Cardiac muscle cell (in vitro differentiated cells and primary cell): Measurements from ENCODE around the gene PHTF1. TPM values are rescaled to one million over a fixed set of nuclear protein-coding genes. Genes with fewer than 3 reads are reported as not detected.

Experiments used
- DNase-seq, 2 donors: peaks; one replicate each; pipeline versions ENCODE4 v3.0.0 to v3.0.0-alpha.2; 2010 to 2017; ENCODE audit warnings: low read depth in 1 of 2, low spot score in 1 of 2
- H3K27ac ChIP-seq: fragments of 200-600 bp; sonication (generic); 2 replicates; pipeline ENCODE4 v1.5.1; 2016
- H3K27me3 ChIP-seq: fragments of 200-600 bp; sonication (generic); 2 replicates; pipeline ENCODE4 v1.6.0; 2016; ENCODE audit warnings: control low read depth
- H3K36me3 ChIP-seq: fragments of 200-600 bp; sonication (generic); 2 replicates; pipeline ENCODE4 v1.5.1; 2016; ENCODE audit warnings: control low read depth
- H3K4me1 ChIP-seq: fragments of 200-600 bp; sonication (generic); 2 replicates; pipeline ENCODE4 v1.8.1; 2017; ENCODE audit warnings: low read depth, mild to moderate bottlenecking, mixed run types
- H3K4me3 ChIP-seq: fragments of 200-600 bp; sonication (generic); 2 replicates; pipeline ENCODE4 v1.5.1; 2016; ENCODE audit warnings: mild to moderate bottlenecking
- H3K9me3 ChIP-seq: fragments of 200-600 bp; sonication (generic); 2 replicates; pipeline ENCODE4 v1.5.1; 2017; ENCODE audit warnings: low read depth, mild to moderate bottlenecking, control low read depth
- polyA plus RNA-seq: library from polyadenylated mRNA; unstranded; fragments of >200 nt; fragmentation: Nextera tagmentation; extraction: Ambion mirVana; gene quantifications from 2 replicates; pipeline ENCODE4 v1.2.1, GENCODE V29; 2016
- total RNA-seq: library from RNA; depleted of rRNA; stranded (reverse); fragments of >200 nt; gene quantifications from 2 replicates; pipeline ENCODE4 v1.2.3, GENCODE V29; 2016
- TF ChIP-seq, protein P1 (sequence below): IDR thresholded peaks from 2 replicates; pipeline ENCODE4 v1.5.1; 2012; ENCODE audit warnings: low read depth, mild to moderate bottlenecking, low read length

The PHTF1 gene
- total and polyA plus RNA-seq, 2 experiments from 2014 or later = 40.5 to 45.2 TPM

DNA sequence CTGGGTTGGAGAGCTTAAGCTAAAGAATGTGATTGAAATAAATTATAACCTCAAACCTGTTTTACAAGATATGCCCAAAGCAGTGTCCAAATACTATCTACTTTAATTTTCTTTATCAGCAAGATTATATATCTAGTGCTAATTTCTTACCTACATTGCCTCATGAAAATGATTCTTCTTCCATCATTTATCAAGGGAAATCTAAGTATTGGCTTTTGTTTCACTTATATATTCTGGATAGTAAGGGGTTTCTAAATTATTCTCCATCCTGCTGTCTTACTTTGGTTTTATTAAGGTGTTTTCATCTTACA lies 81.2 kb downstream of the PHTF1 start:
- Histone ChIP-seq H3K36me3 (no peaks in the 10 kb centered on the region), H3K9me3 (no peaks in the 10 kb centered on the region), H3K27ac (no peak overlapping the region), H3K4me1 (peaks cover 5% of the 10 kb centered on the region), H3K27me3 (no peaks in the 10 kb centered on the region), H3K4me3 (no peak overlapping the region)
- no peak for DNase-seq
- TF ChIP-seq, protein P1, sequence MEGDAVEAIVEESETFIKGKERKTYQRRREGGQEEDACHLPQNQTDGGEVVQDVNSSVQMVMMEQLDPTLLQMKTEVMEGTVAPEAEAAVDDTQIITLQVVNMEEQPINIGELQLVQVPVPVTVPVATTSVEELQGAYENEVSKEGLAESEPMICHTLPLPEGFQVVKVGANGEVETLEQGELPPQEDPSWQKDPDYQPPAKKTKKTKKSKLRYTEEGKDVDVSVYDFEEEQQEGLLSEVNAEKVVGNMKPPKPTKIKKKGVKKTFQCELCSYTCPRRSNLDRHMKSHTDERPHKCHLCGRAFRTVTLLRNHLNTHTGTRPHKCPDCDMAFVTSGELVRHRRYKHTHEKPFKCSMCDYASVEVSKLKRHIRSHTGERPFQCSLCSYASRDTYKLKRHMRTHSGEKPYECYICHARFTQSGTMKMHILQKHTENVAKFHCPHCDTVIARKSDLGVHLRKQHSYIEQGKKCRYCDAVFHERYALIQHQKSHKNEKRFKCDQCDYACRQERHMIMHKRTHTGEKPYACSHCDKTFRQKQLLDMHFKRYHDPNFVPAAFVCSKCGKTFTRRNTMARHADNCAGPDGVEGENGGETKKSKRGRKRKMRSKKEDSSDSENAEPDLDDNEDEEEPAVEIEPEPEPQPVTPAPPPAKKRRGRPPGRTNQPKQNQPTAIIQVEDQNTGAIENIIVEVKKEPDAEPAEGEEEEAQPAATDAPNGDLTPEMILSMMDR = no peak

DNA sequence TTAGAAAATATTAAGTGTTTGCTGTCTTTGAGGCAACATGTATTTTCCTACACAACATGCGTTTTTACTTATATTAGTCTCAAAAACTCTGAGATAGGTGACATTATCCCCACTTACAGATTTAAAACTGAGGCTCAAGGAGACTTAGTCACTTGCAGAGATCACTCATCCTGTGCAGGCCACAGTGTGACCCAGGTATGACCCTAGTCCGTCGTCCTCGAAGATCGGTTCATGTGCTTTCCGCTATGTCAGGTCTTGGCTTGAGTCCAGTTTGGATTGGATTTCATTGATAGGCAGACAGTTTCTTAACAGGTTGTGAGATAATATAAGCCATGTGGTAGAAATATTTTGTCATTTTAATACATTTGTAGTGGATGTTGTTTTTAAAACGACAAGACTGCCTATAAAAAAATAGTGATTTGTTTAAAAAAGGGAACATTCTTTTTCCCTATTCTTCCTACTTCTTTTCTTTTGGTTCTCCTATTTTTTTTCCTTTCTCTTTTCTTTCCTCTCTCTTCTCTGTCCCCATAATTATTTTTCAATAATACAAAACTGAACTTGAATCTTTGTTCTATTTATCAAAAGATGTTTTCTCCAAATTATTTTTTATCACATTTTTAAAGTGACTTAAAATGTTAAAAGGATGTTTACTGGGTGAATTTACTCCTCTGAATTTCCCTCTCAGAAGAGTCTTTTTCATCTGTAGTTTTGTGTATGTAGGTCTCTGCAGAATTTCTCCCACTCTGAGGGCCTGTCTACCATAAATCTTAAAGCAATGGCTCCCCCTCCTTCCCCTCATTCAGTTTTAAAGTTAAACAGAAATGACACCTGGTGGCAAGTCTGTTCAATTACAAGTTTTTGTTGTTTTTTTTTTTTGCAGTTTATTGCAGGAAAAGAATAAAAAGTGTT lies 81.8 kb downstream of the PHTF1 start:
- Histone ChIP-seq H3K36me3 (no peaks in the 10 kb centered on the region), H3K4me3 (no peak overlapping the region), H3K4me1 (no peaks in the 10 kb centered on the region), H3K27me3 (no peaks in the 10 kb centered on the region), H3K27ac (no peak overlapping the region), H3K9me3 (no peaks in the 10 kb centered on the region)
- TF ChIP-seq, protein P1 = peak; percentile 52
- peak; percentile 67 to 78 for DNase-seq

GRCh38 chr1:113676524-113676923 lies 82.8 kb downstream of the PHTF1 start:
- H3K27ac ChIP-seq = no peak overlapping the region
- no peak overlapping the region for H3K4me3 ChIP-seq
- DNase-seq = no peak
- no peaks in the 10 kb centered on the region for H3K9me3 ChIP-seq
- peaks cover 2% of the 10 kb centered on the region for H3K36me3 ChIP-seq
- H3K4me1 ChIP-seq = no peaks in the 10 kb centered on the region
- TF ChIP-seq, protein P1 = no peak
- H3K27me3 ChIP-seq = no peaks in the 10 kb centered on the region

GRCh38 chr1:113675302-113675701 lies 84.0 kb downstream of the PHTF1 start:
- Histone ChIP-seq H3K9me3 (no peaks in the 10 kb centered on the region), H3K36me3 (peaks cover 2% of the 10 kb centered on the region)
- TF ChIP-seq, protein P1 = no peak

DNA sequence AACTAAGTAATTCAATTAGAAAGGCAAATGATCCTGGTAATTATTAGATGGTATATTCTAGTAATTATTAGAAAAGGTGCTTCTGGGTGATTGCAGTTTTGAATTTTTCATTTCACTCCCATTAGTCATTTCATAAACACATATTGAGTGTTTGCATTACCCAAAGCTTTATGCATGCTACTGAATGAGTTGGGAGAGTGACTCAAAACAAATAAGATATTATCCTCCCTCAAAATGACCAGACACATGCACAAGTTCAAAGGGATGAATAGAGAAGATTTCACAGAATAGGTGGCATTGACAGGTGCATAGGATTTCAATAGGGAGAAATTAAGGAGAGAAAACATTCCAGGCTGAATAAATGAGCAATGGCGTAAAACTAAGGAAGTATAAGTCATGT lies 84.7 kb downstream of the PHTF1 start:
- no peak overlapping the region for H3K27ac ChIP-seq
- DNase-seq = no peak
- no peaks in the 10 kb centered on the region for H3K9me3 ChIP-seq
- H3K36me3 ChIP-seq = peaks cover 2% of the 10 kb centered on the region
- no peaks in the 10 kb centered on the region for H3K4me1 ChIP-seq
- TF ChIP-seq, protein P1 = no peak
- H3K27me3 ChIP-seq = no peaks in the 10 kb centered on the region
- no peak overlapping the region for H3K4me3 ChIP-seq

More at GRCh38 chr1:113675302-113675701, 84.0 kb downstream of the PHTF1 start:
- peak in 1 of 2 donors; percentile 32 for DNase-seq
- H3K27ac ChIP-seq = no peak overlapping the region
- no peaks in the 10 kb centered on the region for H3K4me1 ChIP-seq
- no peak overlapping the region for H3K4me3 ChIP-seq
- no peaks in the 10 kb centered on the region for H3K27me3 ChIP-seq
